HUDEP-2 (cell line): ENCODE data around the gene KRT15.

Experiments
- DNase-seq, 76 experiments: peaks; one replicate each; lab custom pipeline; 2025; ENCODE audit not compliant: unreplicated experiment in 76 of 76; lab: John Stamatoyannopoulos, UW

KRT15 gene

DNA sequence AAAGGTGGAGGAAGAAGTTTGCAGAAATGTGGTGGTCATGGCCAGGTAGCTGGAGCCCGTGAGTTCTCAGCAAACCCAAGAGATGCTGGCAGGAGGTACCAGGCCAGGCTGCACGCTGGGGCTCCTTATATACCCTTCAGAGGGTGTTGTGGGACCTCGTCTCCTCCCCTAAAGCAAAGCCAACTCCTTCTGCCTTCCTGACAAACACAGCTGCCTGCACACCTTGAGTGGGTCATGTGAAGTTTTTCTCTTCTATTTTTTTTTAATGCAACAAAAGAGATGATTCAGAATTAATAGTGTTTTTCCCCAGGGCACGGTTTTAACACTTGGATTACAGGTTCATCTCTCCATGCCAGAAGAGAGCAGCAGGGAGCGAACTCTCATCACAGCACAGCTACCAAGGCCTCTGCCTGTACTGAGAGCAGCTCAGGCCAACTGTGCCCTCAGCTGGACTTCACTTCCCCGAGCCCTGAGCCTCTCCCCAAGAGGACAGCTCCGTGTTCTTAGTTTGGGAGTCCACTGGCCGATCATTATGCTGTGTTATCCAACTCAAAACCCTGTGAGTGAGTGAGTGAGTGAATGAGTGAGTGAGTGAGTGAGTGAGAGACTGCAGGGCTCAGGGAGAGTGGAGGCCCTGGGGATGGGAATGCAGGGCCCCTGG lies at the start of gene KRT15:
Gene KRT15 (minus strand): TSS at position 102 of the 661 bp plus-strand sequence. CDS start 63 bp downstream, at position 39.
- DNase-seq, result peak in 2 of 76 experiments; percentile 11 to 15

DNA sequence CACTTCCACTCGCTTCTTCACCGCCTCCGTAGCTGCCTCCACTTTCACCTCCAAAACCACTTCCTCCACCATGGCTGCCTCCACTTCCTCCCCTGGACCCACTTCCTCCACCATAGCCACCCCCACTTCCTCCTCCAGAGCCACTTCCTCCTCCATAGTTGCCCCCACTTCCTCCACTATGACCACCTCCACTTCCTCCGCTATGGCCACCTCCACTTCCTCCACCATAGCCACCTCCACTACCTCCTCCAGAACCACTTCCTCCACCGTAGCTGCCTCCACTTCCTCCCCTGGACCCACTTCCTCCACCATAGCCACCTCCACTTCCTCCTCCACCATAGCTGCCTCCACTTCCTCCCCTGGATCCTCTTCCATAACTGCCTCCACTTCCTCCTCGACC lies 48.6 kb upstream of the KRT15 start:
- no peak for DNase-seq

DNA sequence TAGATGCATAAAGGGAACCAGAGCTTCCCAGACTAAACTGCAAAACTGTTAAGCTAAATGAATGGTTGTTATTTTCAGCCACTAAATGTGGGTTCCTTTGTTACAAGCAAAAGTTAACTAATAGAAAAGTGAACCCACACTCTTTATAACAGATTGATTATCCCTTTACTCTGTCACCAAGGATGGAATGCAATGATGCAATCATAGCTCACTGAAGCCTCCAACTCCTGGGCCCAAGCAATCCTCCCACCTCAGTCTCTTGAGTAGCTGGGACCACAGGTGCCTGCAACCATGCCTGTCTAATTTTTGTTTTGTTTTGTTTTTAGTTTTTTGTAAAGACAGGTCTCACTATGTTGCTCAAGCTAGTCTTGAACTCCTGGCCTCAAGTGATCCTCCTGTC lies 46.6 kb upstream of the KRT15 start:
- DNase-seq, result no peak

DNA sequence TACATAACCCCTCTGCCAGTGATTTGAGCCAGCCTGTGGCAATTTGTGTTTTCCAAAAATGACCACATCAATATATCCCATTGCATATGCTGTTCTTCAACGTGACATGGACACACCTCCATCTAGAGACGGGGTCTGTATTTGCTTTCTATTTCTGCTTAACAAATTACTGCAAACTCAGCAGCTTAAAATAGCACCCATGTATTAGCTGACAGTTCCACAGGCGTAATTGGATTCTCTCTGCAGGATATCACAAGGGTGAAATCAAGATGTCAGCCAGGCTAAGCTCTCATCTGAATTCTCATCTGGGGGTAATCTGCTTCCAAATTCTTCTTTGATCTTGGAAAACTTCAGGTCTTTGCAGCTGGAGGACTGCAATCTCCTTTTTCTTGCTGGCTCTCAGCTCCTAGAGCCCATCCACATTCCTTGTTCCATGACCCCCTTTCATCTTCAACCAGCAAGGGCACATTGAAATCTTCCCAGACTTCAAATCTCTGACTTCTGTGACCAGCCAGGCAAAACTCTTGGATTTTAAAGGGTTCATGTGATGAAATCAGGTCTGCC lies 45.0 kb upstream of the KRT15 start:
- DNase-seq, result no peak

DNA sequence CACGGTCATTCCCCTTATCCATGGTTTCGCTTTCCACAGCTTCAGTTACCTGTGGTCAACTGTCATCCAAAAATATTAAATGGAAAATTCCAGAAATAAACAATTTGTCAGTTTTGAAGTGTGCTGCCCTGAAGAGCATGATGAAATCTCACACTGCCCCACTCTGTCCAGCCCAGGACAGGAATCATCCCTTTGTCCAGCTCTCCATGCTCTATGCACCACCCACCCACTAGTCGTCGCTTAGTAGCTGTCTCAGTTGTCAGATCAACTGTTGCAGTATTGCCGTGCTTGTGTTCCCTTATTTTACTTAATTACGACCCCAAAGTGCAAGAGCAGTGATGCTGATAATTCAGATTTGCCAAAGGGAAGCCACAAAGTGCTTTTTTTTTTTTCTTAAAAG lies 42.9 kb upstream of the KRT15 start:
- DNase-seq, result no peak

DNA sequence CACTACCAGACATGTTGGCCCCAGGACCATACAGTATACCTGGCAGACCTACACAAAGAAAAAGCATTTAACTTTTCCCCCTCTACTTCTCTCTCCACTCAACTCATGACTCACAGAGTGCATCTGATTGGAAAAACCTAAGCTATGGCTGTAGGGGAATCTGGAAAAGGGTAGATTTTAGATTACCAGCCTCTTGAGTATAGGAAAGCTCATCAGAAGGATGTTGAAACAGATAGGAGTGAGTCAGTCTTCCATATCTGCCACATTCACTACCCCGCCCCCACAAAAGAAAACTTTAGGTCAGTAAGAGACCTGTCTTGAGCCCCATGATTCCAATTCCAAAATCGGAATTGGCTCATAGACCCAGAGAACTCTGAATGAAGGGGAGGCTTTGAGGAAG lies 40.9 kb upstream of the KRT15 start:
- DNase-seq, result peak in 1 of 76 experiments; percentile 6

DNA sequence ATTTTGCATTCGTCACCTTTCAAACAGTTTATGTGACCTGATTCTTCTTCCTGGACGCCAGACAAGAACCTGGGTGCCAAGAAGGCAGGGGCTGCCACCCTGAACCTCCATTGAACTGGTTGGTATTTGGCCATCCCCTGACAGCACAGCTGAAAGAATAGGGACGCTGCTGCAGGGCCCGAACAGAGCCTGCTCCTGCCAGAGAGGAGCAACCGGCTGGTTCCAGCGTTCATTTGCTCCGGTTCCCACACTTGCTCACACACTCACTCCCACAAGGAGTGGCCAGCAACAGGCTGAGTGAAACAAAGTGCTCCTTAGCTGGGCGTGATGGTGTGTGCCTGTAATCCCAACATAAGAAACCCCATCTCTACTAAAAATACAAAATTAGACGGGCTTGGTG lies 38.2 kb upstream of the KRT15 start:
- no peak for DNase-seq

DNA sequence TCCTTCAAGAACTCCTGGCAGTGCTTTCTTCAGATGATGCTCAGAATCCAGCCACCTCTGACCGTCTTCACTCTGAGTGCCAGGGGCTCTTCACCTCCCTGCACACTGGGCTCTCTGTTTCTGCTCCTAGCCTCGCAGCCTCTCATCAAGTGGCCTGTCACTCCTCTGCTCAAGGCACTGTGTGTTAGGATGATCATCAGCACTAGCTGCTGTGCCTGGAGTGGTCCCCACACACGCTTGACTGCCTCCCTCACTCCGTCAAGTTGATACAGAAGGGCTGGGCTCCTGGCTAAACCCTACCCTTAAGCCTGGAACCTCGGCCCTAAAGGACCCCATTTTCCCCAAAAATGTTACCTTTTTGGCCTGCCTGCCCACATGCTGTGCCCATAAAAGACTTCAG lies 37.6 kb upstream of the KRT15 start:
- no peak for DNase-seq

DNA sequence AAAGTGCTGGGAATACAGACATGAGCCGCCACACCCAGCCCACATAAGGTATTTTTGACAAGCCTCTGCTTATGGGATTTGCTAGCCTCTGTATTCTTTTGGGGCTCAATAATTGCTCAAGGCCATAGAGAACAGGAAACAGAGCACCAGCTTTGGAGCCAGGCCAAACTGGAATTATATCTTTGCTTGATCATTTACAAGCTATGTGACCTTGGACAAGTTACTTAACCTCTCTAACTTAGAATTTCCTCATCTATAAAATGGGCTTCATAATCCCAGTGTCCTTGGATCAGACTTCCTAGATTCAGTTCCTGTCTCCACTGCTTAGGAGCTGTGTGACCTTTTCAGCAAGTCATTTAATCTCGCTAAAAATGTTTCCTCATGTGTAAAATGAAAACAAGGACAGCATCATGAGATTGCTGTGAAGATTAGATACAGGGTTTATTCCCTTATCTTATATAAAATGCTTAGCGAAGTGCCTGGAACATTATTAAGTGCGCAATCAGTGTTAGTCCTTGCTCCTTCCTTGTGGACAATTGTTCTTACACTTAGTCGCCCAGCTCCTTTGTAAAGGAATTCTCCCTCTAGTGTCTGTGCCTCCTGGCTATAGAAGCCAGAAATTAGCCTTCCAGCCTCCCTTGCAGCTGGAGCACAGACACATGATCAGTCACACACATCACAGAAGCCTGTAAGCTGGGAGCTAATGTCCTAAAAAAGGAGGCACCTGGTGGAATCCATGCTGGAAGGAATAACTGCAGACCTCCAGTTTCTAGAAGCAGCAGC lies 36.6 kb upstream of the KRT15 start:
- no peak for DNase-seq

DNA sequence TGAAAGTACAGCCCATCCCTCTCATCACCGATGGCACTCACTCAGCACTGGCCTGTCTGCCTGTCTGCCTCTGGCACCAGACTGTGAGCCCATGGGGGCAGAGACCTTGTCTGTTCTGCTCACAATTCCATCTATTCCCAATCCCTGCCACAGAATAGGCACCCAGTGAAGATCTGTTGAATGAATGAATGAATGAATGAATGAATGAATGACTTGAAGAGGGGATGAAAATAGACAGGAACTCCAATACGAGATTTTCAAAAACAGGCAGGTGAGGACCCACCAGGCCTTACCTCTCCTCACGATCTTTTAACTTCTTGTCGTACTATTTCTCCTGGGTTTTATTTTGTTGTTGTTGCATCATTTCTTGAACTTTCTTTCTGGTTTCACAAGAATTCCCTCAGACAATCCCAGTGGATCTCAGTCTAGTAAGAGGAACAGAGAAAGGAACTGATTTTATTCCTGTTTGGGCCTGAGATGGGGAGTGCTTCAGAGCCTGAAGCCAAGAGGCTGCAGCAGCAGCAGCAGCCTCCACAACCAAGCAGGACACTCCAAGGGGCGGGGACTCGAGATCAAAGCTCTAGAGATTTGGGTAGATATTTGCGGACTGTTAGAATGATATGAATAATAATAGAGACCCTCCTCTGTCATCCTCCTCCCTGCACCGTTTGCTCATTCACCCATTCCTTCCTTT lies 35.4 kb upstream of the KRT15 start:
- DNase-seq, result no peak

DNA sequence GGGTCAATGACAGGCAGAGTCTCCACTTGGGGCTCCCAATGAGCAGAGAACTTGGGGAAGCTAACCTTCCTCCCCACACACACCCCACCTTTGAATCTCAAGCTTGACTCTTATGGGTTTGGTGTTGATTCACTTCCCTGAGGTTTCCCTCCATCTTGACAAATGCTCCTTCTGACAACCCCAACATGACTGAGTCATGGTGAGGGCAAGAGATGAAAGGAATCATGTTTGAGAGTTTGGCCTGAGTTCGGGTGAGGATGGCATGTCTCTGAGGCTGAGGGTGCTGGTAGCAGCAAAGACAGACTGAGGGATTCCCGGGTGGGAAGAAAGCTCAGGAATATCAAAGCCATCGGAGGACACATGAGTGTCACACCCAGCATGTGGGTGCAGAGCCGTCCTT lies 34.5 kb upstream of the KRT15 start:
- DNase-seq, result no peak

DNA sequence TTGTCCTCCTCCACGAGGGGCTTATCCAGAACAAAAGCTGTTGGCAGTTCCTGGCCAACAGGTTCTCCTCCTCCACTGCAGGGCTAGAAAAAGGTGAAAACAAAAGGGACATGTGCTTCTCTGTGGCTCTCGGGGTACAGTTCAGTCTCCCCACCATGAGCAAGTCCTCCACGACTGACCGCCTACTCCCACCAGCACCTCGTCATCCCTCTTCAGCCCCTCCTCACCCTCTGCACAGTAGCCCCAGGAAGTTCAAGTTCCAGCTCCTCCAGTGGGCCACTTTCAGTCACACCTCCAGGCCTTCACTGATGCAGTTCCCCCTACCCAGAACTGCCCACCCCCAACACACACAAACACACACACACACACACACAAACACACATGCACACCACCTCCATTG lies 33.8 kb upstream of the KRT15 start:
- no peak for DNase-seq

DNA sequence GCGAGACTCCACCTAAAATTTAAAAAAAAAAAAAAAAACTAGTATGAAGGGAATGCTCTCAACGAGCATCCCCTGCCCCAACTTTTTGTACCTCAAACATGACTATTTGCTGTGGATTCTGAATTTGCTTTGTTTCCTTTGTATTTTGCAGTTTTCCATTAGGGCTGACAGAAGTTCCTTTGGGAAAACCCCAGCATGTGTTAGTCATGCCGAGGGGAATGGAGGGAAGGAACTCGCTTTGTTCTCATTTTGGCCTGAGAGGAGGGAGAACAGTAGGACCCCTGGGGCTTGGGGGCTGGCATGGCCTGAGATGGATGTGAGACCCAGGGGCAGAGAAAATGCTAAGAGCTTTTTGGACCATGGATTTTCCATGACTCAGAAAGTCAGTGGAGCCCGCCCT lies 32.7 kb upstream of the KRT15 start:
- no peak for DNase-seq

DNA sequence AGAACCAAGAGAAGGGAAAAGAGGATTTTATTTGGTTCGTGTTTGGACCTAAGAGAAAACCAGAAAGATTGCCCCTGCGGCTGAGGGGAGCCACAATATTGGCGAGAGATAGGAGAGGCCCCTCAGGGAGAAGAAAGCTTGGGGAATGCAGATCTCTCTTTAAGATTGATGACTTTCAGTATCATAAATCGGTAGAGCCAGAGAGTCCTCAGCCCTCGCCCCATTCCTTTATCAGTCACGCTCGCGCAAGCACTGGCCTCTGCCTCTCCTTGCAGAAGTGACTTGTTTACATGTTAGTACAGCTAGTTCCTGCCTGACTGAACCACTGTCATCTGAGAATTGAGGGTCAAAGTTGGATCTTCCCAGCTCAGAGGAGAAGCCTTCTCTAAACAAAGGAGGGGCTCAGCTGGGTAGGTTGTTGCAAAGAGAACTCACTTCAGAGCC lies 30.9 kb upstream of the KRT15 start:
- peak in 17 of 76 experiments; percentile 4 to 32 (median 19) for DNase-seq

DNA sequence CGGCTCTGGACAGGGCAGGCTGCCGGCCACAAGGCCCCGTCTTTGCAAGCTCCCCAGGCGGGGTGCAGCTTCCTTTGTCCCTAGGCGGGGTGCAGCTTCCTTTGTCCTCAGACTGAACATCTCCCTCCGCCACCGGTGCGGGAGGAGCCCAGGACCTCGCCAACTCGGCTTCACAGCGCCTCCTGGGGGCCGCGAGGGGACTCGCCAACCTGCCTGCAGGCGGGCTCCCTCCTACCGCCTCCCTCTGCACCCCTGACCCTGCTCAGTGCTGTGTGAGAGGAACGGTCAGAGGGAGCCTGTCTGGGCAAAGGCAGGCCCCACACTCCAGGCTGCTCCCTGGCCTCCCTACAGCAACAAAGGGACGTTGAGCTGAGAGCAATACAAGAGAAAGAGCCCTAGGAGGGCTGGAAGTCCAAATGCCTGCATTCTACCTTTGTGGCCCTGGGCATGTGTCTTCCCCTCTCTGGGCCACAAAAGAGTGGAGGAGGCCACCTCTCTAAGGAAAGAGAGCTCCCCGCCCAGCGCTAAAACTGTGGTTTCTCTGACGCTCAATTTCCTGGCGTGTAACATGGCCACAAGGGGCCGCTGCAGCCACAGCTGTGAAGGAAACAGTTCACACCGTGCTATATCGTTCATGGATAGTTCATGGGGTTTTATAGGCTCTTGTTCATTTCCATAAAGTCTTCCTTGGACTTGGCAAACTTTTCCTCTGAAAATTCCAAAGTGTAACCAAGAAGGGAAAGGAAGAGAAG lies 30.3 kb upstream of the KRT15 start:
- DNase-seq, result peak in 71 of 76 experiments; percentile 10 to 82 (median 64)

DNA sequence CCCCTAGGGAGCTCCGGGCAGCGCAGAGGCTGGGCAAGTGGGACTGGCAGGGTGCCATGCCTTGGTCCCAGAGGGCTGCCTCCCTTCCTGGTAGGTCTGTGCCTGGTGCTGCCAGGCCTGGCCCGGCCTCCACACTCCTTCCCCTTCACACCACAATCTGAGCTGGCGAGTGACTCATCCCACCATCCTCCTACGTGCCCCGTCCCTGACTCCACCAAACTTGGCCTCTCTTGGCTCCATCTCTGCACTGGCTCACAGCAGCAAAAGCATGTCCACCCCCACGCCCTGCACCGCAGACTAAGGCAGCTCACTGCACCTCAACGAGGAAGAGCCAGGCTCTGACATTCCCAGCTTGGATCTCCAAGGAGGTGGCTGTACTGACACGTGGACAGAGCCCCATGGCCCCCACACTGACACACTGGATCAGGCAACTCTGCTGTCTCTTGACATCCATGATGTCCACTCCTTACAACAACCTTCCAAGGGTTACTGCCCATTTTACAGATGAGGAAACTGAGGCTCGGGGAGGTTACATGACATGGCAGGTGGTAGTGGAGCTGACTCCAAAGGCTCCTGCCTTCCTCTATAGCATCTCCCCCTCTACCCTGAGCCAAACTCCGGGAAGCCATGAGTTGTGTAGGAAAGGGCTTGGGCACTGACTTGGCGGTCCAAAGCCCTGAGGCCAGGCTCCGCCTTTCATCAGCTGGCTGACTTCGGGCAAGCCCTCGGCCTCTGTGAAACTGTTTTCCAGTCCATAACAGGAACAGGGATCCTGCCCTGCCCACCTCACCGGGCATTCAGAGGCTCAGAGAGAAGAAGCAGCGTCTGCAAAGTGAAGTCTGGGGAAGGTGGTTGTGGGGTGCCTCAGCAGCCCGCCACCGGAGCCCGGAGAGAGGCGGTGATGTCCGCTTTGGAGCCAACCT lies 29.5 kb upstream of the KRT15 start:
- peak in 63 of 76 experiments; percentile 13 to 85 (median 54) for DNase-seq

DNA sequence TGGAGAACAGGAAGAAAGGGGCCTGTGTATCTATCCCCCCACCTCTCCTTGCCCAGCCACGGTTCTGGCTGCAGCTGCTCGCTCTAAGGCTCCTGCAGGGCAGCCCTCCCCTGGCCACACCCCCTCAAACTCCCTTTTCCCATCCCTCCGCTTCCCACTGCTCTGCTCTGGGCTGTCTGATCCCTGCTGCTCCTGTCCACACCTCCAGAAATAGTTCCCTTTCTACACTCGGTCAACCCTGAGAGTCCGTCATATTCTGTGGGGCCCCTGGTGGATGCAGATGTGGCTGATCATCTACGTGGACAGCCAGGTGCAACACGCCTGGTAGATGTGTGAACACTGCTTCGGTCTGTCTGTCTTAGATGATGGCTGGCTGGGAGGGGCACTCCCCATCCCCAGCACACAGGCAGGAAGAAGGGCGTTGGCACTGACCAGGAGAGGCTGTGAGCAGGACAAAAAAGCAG lies 28.7 kb upstream of the KRT15 start:
- no peak for DNase-seq

DNA sequence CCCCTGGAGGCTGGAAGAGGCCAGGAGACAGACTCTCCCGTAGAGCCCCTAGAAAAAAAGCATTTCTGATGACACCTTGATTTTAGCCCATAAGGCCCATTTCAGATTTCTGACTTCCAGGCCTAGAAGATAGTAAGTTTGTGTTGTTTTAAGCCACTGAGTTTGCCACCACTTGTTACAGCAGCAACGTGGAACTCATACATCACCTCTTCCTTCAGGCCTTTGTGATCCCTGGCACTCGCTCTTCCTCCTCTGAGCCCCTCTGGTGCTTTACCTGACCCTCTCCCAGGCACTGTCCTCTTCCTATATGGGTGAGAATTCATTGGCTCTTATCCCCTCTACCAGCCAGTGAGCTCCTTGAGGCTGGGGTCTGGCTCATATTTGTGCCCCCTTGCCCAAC lies 28.1 kb upstream of the KRT15 start:
- no peak for DNase-seq

DNA sequence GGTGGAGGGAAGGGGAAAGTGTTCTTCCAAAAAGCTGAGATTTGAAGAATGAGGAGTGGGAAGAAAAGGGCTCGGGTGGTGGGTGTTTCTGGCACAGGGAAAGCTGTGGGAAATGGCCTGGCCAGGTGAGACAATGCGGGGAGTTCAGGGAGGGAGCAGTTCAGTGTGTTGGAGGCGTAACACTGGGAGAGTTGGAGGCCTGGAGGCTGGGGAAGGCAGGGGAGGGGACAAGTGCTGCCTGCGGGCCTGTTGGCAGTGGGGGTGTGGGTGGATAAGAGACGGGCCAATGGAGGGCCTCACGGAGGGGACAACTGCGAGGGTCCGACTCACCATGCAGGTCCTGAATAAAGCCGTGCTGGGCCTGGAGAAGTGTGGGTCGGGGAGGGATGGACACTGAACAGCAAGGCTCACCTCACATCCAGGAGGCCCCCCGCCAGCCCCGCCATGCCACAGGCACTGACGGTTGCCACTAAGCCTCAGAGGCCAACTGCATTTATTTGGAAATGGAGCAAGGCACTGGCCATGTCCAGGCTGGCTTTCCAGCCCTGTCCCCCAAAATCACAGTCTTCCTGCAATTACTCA lies 27.2 kb upstream of the KRT15 start:
- no peak for DNase-seq
